GM19238 (cell line): Measurements from ENCODE around the gene ICAM4.
"Not testable (repeated sequence)": the region's sequence is repeated elsewhere in the genome, so short reads cannot be mapped to it uniquely, and the experiment has no call there.

Source experiments
- DNase-seq: peaks from one replicate; pipeline ENCODE4 v3.0.0; 2011; ENCODE audit warnings: low spot score; ENCODE audit not compliant: insufficient read length

ICAM4 gene

GRCh38 chr19:10268071-10268470, 18.7 kb upstream of the ICAM4 start:
- DNase-seq: no peak

GRCh38 chr19:10269333-10270179, 17.2 kb upstream of the ICAM4 start:
- peak; percentile 70 for DNase-seq

- peak; percentile 43 for DNase-seq
Measured at GRCh38 chr19:10270180-10270615, 16.6 kb upstream of the ICAM4 start.

- DNase-seq: peak; percentile 67
Measured at GRCh38 chr19:10270616-10271394, 15.9 kb upstream of the ICAM4 start, which contains the start of gene ICAM1. TSS of gene ICAM1 (plus strand) at chr19:10271120. CDS start at chr19:10271160, 40 bp downstream.

DNA sequence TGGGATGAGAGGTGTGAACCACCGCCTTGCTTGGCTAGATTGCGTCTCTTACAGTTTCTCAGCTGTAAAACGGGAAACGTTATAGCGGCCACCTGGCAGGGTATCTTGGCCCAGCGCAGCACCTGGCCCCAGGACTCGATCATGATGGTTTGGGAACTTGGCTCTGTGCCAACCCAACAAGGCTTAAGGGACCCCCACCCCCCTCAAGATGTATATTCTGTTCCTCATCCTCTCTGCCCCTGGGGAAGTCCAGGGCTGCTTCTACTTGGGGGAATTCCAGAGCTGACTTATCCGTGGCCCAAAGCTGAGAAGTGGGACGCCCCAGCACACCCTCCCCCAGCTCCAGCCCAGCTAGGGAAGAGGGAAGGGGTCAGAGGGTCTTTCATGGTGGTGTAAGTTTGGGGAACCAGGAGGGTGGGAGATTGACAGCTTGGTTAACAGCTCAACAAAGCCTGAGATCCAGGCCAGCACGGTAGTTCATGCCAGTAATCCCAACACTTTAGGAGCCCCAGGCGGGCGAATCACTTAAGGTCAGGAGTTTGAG, 15.1 kb upstream of the ICAM4 start:
- peak; percentile 56 for DNase-seq

GRCh38 chr19:10274589-10274988, 12.2 kb upstream of the ICAM4 start:
- no peak for DNase-seq

- DNase-seq: no peak
Measured at GRCh38 chr19:10277795-10278589, 8.8 kb upstream of the ICAM4 start.

DNA sequence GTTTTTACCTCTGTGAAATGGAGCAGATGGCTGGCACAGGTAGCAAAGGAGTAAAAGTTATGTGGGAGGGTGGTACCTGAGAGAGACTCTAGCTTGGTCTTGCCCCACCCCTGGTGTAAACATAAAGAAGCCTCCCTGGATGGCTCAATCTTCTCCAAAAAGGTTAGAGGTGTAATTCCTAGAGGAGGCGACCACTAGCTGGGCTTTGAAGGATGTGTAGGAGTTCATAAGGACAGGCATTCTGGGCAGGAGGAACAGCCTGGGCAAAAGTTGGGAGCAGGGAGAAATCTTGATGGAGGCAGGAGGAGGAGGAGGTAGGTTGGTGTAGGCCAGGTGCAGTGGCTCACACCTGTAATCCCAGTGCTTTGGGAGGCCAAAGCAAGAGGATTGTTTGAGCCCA, 7.8 kb upstream of the ICAM4 start:
- DNase-seq: no peak

- DNase-seq: no peak
Measured at GRCh38 chr19:10279737-10280442, 6.9 kb upstream of the ICAM4 start.

DNA sequence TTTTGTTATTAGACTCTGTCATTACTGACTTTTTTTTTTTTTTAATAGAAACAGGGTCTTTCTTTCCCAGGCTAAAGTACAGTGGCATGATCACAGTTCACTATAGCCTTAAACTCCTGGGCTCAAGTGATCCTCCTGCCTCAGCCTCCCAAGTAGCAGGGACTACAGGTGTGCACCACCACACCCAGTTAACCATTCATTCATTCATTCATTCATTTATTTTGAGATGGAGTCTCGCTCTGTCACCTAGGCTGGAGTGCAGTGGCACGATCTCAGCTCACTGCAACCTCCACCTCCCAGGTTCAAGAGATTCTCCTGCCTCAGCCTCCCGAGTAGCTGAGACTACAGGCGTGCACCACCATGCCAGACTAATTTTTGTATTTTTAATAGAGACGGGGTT, 4.7 kb upstream of the ICAM4 start:
- not testable (repeated sequence) for DNase-seq

- no peak for DNase-seq
Measured at GRCh38 chr19:10283301-10284064, 3.3 kb upstream of the ICAM4 start.

GRCh38 chr19:10284065-10284959, 2.4 kb upstream of the ICAM4 start:
- no peak for DNase-seq

DNA sequence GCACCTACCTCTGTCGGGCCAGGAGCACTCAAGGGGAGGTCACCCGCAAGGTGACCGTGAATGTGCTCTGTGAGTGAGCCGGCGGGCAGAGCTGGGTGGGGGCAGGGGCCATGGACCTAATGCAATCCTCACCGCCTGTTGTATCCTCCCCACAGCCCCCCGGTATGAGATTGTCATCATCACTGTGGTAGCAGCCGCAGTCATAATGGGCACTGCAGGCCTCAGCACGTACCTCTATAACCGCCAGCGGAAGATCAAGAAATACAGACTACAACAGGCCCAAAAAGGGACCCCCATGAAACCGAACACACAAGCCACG, 1.8 kb upstream of the ICAM4 start:
- DNase-seq: no peak

DNA sequence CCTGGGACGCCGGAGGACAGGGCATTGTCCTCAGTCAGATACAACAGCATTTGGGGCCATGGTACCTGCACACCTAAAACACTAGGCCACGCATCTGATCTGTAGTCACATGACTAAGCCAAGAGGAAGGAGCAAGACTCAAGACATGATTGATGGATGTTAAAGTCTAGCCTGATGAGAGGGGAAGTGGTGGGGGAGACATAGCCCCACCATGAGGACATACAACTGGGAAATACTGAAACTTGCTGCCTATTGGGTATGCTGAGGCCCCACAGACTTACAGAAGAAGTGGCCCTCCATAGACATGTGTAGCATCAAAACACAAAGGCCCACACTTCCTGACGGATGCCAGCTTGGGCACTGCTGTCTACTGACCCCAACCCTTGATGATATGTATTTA, 1.4 kb upstream of the ICAM4 start:
- no peak for DNase-seq

DNA sequence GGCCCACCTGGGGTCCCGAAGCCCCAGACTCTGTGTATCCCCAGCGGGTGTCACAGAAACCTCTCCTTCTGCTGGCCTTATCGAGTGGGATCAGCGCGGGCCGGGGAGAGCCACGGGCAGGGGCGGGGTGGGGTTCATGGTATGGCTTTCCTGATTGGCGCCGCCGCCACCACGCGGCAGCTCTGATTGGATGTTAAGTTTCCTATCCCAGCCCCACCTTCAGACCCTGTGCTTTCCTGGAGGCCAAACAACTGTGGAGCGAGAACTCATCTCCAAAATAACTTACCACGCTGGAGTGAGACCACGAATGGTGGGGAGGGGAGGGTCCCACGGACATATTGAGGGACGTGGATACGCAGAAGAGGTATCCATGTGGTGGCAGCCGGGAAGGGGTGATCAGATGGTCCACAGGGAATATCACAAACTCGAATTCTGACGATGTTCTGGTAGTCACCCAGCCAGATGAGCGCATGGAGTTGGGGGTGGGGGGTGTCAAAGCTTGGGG, 2.0 kb downstream of the ICAM4 start:
- peak; percentile 52 for DNase-seq

DNA sequence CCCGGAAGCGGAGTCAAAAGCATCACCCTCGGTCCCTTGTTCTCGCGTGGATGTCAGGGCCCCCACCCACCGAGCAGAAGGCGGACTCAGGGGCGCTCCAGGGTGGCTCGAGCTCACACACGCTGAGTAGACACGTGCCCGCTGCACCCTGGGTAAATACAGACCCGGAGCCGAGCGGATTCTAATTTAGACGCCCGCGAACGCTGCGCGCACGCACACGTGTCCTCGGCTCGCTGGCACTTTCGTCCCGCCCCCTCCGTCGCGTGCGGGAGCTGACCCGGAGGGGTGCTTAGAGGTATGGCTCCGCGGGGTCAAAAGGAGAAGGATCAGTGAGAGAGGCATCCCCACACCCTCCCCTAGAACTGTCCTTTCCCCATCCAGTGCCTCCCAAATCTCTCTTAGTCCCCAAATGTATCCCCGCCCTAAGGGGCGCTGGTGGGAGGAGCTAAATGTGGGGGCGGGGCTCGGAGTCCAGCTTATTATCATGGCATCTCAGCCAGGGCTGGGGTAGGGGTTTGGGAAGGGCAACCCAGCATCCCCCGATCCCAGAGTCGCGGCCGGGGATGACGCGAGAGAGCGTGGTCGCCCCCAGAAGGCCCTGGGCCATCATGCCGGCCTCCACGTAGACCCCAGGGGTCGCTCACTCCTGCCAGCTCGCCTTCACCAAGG, 2.5 kb downstream of the ICAM4 start:
- peak; percentile 39 for DNase-seq

DNA sequence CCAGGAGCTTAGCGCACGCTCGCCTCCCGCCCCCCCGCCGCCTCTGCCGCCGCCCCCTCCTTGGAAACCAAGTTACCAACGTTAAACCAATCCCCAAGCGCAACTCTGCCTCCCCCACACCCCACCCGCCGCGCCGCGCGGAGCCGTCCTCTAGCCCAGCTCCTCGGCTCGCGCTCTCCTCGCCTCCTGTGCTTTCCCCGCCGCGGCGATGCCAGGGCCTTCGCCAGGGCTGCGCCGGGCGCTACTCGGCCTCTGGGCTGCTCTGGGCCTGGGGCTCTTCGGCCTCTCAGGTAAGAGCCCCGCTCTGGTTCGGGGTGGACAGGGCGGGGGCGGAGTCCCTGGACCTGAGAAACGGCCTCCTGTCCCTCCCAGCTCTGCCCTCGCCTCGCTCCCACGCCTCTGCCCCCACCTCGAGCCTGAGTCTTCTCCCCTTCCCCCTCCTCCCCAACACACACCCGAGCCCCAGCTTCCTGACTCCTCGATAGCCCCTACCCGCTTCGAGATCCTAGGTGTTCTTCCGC, 3.1 kb downstream of the ICAM4 start, which contains the start of gene ICAM5:
Gene ICAM5 (plus strand): TSS at position 117 of the 521 bp plus-strand sequence. CDS start 92 bp downstream, at position 209.
- DNase-seq: no peak

GRCh38 chr19:10290357-10290875, 3.7 kb downstream of the ICAM4 start:
- no peak for DNase-seq
